ENCODE results near the gene PKD2L2. TPM values are rescaled to one million over a fixed set of nuclear protein-coding genes. Genes with fewer than 3 reads are reported as not detected.
"Not testable (repeated sequence)": the region's sequence is repeated elsewhere in the genome, so short reads cannot be mapped to it uniquely, and the experiment has no call there.

PKD2L2 gene
- total and polyA plus RNA-seq, 4 donors: 0.21 to 0.63 TPM; not detected in 2

DNA sequence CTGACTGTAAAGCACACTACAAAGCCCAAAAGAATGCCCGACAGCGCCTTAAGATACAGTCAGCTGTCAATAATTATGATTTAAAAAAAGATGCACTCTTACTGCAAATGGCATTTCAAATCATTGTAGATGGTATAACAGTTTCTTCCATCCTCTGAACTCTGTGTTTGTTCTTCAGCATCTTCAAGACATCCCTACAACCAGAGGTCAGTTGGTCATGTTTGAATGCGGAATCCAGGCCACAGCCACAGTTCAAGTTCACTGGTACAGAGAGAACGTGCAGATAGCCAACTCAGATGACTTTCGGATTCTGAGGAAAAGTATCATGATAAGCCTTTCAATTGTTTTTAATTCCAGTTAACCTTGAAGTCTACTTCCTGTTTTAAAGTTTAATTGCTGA lies 30.3 kb upstream of the PKD2L2 start:
- H3K27ac ChIP-seq (ENCODE audit: low read depth, low read length): no peak overlapping the region
- H3K4me3 ChIP-seq (ENCODE audit: low read depth, low read length): no peak overlapping the region
- H3K9me3 ChIP-seq (ENCODE audit: control insufficient read depth, insufficient read depth, low read length): no peaks in the 10 kb centered on the region
- H3K4me1 ChIP-seq (ENCODE audit: control insufficient read depth, insufficient read depth, low read length): no peaks in the 10 kb centered on the region
- DNase-seq (ENCODE audit: low read depth in 4 of 6, low spot score in 6 of 6): no peak
- 88% methylated on average over 2 of the region's 5 CpGs for WGBS (ENCODE audit: insufficient coverage)
- no peaks in the 10 kb centered on the region for H3K27me3 ChIP-seq (ENCODE audit: control insufficient read depth, insufficient read depth, low read length)
- no peaks in the 10 kb centered on the region for H3K36me3 ChIP-seq (ENCODE audit: control insufficient read depth, insufficient read depth, low read length)

GRCh38 chr5:137862251-137862650 lies 27.0 kb upstream of the PKD2L2 start:
- Histone ChIP-seq H3K9me3 (ENCODE audit: control insufficient read depth, insufficient read depth, low read length) (no peaks in the 10 kb centered on the region), H3K27me3 (ENCODE audit: control insufficient read depth, insufficient read depth, low read length) (no peaks in the 10 kb centered on the region), H3K27ac (ENCODE audit: low read depth, low read length) (no peak overlapping the region), H3K4me1 (ENCODE audit: control insufficient read depth, insufficient read depth, low read length) (no peaks in the 10 kb centered on the region), H3K36me3 (ENCODE audit: control insufficient read depth, insufficient read depth, low read length) (no peaks in the 10 kb centered on the region), H3K4me3 (ENCODE audit: low read depth, low read length) (no peak overlapping the region)
- WGBS (ENCODE audit: insufficient coverage): no CpG with 5 or more reads among the region's 3 CpGs
- no peak for DNase-seq (ENCODE audit: low read depth in 4 of 6, low spot score in 6 of 6)

DNA sequence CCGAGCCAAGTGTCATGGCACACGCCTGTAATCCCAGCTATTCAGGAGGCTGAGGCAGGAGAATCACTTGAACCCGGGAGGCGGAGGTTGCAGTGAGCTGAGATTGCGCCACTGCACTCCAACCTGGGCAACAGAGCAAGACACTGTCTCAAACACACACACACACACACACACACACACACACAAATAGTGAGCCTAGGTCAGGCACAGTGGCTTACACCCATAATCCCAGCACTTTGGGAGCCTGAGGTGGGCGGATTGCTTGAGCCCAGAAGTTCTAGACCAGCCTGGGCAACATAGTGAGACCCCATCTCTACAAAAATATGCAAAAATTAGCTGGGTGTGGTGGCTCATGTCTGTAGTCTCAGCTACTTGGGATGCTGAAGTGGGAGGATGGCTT lies 25.6 kb upstream of the PKD2L2 start:
- not testable (repeated sequence) for H3K4me1 ChIP-seq (ENCODE audit: control insufficient read depth, insufficient read depth, low read length)
- 93% methylated on average over 2 of the region's 6 CpGs for WGBS (ENCODE audit: insufficient coverage)

GRCh38 chr5:137866541-137867388 lies 22.5 kb upstream of the PKD2L2 start:
- H3K36me3 ChIP-seq (ENCODE audit: control insufficient read depth, insufficient read depth, low read length): no peaks in the 10 kb centered on the region
- 73% methylated on average over 2 of the region's 4 CpGs for WGBS (ENCODE audit: insufficient coverage)
- no peaks in the 10 kb centered on the region for H3K9me3 ChIP-seq (ENCODE audit: control insufficient read depth, insufficient read depth, low read length)
- H3K4me3 ChIP-seq (ENCODE audit: low read depth, low read length): no peak overlapping the region
- no peak overlapping the region for H3K27ac ChIP-seq (ENCODE audit: low read depth, low read length)
- no peaks in the 10 kb centered on the region for H3K4me1 ChIP-seq (ENCODE audit: control insufficient read depth, insufficient read depth, low read length)
- DNase-seq (ENCODE audit: low read depth in 4 of 6, low spot score in 6 of 6): no peak
- H3K27me3 ChIP-seq (ENCODE audit: control insufficient read depth, insufficient read depth, low read length): no peaks in the 10 kb centered on the region

More for the DNA sequence above, 25.6 kb upstream of the PKD2L2 start:
- not testable (repeated sequence) for H3K27ac ChIP-seq (ENCODE audit: low read depth, low read length); H3K27me3 ChIP-seq (ENCODE audit: control insufficient read depth, insufficient read depth, low read length); DNase-seq (ENCODE audit: low read depth in 4 of 6, low spot score in 6 of 6); H3K4me3 ChIP-seq (ENCODE audit: low read depth, low read length); H3K9me3 ChIP-seq (ENCODE audit: control insufficient read depth, insufficient read depth, low read length); H3K36me3 ChIP-seq (ENCODE audit: control insufficient read depth, insufficient read depth, low read length)

GRCh38 chr5:137867664-137868063 lies 21.6 kb upstream of the PKD2L2 start, which contains the start of gene MYOT:
Gene MYOT (plus strand): TSS chr5:137867860. CDS start chr5:137870652, 2,792 bp downstream.
- no peaks in the 10 kb centered on the region for H3K27me3 ChIP-seq (ENCODE audit: control insufficient read depth, insufficient read depth, low read length)
- no CpG with 5 or more reads among the region's 3 CpGs for WGBS (ENCODE audit: insufficient coverage)
- no peaks in the 10 kb centered on the region for H3K4me1 ChIP-seq (ENCODE audit: control insufficient read depth, insufficient read depth, low read length)
- no peaks in the 10 kb centered on the region for H3K36me3 ChIP-seq (ENCODE audit: control insufficient read depth, insufficient read depth, low read length)
- no peak within 1 kb of the TSS for H3K27ac ChIP-seq (ENCODE audit: low read depth, low read length)
- H3K4me3 ChIP-seq (ENCODE audit: low read depth, low read length): no peak within 1 kb of the TSS
- H3K9me3 ChIP-seq (ENCODE audit: control insufficient read depth, insufficient read depth, low read length): no peaks in the 10 kb centered on the region
- DNase-seq (ENCODE audit: low read depth in 4 of 6, low spot score in 6 of 6): no peak

DNA sequence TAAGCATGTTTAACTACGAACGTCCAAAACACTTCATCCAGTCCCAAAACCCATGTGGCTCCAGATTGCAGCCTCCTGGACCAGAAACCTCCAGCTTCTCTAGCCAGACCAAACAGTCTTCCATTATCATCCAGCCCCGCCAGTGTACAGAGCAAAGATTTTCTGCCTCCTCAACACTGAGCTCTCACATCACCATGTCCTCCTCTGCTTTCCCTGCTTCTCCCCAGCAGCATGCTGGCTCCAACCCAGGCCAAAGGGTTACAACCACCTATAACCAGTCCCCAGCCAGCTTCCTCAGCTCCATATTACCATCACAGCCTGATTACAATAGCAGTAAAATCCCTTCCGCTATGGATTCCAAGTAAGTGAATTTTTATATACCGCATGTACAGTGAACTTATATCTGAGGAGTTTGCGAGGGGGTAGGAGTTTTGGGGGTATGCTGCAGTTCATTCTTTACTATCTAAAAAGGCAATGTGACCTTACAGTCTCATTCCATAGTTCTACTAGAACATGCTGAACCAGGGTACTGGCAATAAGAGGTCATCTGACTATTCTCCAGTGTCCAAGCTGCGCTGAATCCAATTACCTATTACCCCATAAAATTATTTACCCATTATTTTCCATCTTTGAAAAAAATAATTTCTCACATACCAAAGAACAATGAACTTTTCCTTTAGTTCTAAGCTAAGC lies 18.5 kb upstream of the PKD2L2 start:
- H3K27ac ChIP-seq (ENCODE audit: low read depth, low read length): no peak overlapping the region
- H3K27me3 ChIP-seq (ENCODE audit: control insufficient read depth, insufficient read depth, low read length): no peaks in the 10 kb centered on the region
- no peak overlapping the region for H3K4me3 ChIP-seq (ENCODE audit: low read depth, low read length)
- H3K36me3 ChIP-seq (ENCODE audit: control insufficient read depth, insufficient read depth, low read length): no peaks in the 10 kb centered on the region
- 91% methylated on average over 4 of the region's 7 CpGs for WGBS (ENCODE audit: insufficient coverage)
- no peak for DNase-seq (ENCODE audit: low read depth in 4 of 6, low spot score in 6 of 6)
- H3K4me1 ChIP-seq (ENCODE audit: control insufficient read depth, insufficient read depth, low read length): no peaks in the 10 kb centered on the region
- H3K9me3 ChIP-seq (ENCODE audit: control insufficient read depth, insufficient read depth, low read length): no peaks in the 10 kb centered on the region

DNA sequence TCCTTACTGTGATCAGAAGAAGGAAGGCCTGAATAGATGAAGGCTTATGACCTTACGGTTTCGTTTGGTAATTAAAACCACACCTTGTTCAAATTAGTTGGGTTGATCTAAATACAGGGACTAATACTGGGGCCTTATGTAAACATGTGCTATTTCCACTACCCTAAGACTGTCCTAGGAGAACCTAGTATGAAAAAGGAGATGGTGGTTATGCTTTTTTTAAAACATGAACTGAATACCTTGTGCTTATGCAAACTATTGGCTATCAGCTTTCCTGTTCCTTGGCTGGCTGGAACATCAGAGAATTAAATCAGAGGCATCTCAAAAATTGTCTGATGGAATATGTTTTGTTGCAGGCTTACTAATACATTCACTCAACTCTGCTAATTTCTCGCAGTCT lies 17.7 kb upstream of the PKD2L2 start:
- no peak for DNase-seq (ENCODE audit: low read depth in 4 of 6, low spot score in 6 of 6)
- Histone ChIP-seq H3K4me1 (ENCODE audit: control insufficient read depth, insufficient read depth, low read length) (no peaks in the 10 kb centered on the region), H3K9me3 (ENCODE audit: control insufficient read depth, insufficient read depth, low read length) (no peaks in the 10 kb centered on the region), H3K36me3 (ENCODE audit: control insufficient read depth, insufficient read depth, low read length) (no peaks in the 10 kb centered on the region), H3K4me3 (ENCODE audit: low read depth, low read length) (no peak overlapping the region), H3K27me3 (ENCODE audit: control insufficient read depth, insufficient read depth, low read length) (no peaks in the 10 kb centered on the region), H3K27ac (ENCODE audit: low read depth, low read length) (no peak overlapping the region)
- no CpG with 5 or more reads among the region's 3 CpGs for WGBS (ENCODE audit: insufficient coverage)

DNA sequence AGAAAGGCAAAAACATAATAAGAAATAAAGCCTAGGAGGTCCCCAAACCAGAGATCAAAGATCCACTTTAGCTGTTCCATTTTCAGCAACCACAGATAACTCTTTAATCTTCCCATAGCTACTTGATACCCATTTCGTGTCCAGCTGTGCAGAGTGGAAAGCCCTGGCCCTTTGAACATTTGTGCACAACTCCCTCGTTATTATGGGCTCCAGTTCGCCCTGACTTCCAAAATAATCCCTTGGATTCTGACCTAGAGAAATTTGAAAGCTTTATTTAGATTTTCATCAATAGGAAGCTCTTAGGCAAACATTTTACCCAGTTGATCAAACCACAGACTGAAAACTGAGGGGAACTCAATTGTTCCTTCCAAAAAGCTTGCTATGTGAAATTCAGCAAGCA lies 16.8 kb upstream of the PKD2L2 start:
- Histone ChIP-seq H3K4me1 (ENCODE audit: control insufficient read depth, insufficient read depth, low read length) (no peaks in the 10 kb centered on the region), H3K27me3 (ENCODE audit: control insufficient read depth, insufficient read depth, low read length) (no peaks in the 10 kb centered on the region), H3K9me3 (ENCODE audit: control insufficient read depth, insufficient read depth, low read length) (no peaks in the 10 kb centered on the region), H3K36me3 (ENCODE audit: control insufficient read depth, insufficient read depth, low read length) (no peaks in the 10 kb centered on the region), H3K27ac (ENCODE audit: low read depth, low read length) (no peak overlapping the region), H3K4me3 (ENCODE audit: low read depth, low read length) (no peak overlapping the region)
- DNase-seq (ENCODE audit: low read depth in 4 of 6, low spot score in 6 of 6): no peak
- 50% methylated on average over 1 of the region's 3 CpGs for WGBS (ENCODE audit: insufficient coverage)

GRCh38 chr5:137876101-137876500 lies 13.2 kb upstream of the PKD2L2 start:
- no peak for DNase-seq (ENCODE audit: low read depth in 4 of 6, low spot score in 6 of 6)
- Histone ChIP-seq H3K4me1 (ENCODE audit: control insufficient read depth, insufficient read depth, low read length) (no peaks in the 10 kb centered on the region), H3K27me3 (ENCODE audit: control insufficient read depth, insufficient read depth, low read length) (no peaks in the 10 kb centered on the region), H3K9me3 (ENCODE audit: control insufficient read depth, insufficient read depth, low read length) (no peaks in the 10 kb centered on the region), H3K36me3 (ENCODE audit: control insufficient read depth, insufficient read depth, low read length) (no peaks in the 10 kb centered on the region), H3K4me3 (ENCODE audit: low read depth, low read length) (no peak overlapping the region), H3K27ac (ENCODE audit: low read depth, low read length) (no peak overlapping the region)

GRCh38 chr5:137880313-137880712 lies 8.9 kb upstream of the PKD2L2 start:
- H3K36me3 ChIP-seq (ENCODE audit: control insufficient read depth, insufficient read depth, low read length): no peaks in the 10 kb centered on the region
- H3K9me3 ChIP-seq (ENCODE audit: control insufficient read depth, insufficient read depth, low read length): no peaks in the 10 kb centered on the region
- H3K27me3 ChIP-seq (ENCODE audit: control insufficient read depth, insufficient read depth, low read length): no peaks in the 10 kb centered on the region
- peak overlapping the region; percentile 4 for H3K27ac ChIP-seq (ENCODE audit: low read depth, low read length)
- peak in 2 of 6 donors; percentile 6 to 40 for DNase-seq (ENCODE audit: low read depth in 4 of 6, low spot score in 6 of 6)
- no peak overlapping the region for H3K4me3 ChIP-seq (ENCODE audit: low read depth, low read length)
- 67% methylated on average over 1 of the region's 1 CpG for WGBS (ENCODE audit: insufficient coverage)
- H3K4me1 ChIP-seq (ENCODE audit: control insufficient read depth, insufficient read depth, low read length): no peaks in the 10 kb centered on the region

All from spinal cord (tissue), 10 donors.